GM12864 (cell line): ENCODE results near the gene ANGPTL2.
"Not testable (repeated sequence)": the region's sequence is repeated elsewhere in the genome, so short reads cannot be mapped to it uniquely, and the experiment has no call there.

Experiments used
- DNase-seq: peaks from one replicate; pipeline ENCODE4 v3.0.0-alpha.2; 2011; ENCODE audit warnings: low read depth
- H3K4me3 ChIP-seq: 2 replicates; pipeline ENCODE4 v1.5.1; 2011; ENCODE audit warnings: mild to moderate bottlenecking, low read depth, low read length, control low read depth
- TF ChIP-seq, protein P1 (sequence below): IDR thresholded peaks from 2 replicates; pipeline ENCODE4 v1.5.1; 2011; ENCODE audit warnings: low read depth, mild to moderate bottlenecking, moderate library complexity, low read length, control low read depth, inconsistent platforms; ENCODE audit errors: missing control alignments

The ANGPTL2 gene, protein sequence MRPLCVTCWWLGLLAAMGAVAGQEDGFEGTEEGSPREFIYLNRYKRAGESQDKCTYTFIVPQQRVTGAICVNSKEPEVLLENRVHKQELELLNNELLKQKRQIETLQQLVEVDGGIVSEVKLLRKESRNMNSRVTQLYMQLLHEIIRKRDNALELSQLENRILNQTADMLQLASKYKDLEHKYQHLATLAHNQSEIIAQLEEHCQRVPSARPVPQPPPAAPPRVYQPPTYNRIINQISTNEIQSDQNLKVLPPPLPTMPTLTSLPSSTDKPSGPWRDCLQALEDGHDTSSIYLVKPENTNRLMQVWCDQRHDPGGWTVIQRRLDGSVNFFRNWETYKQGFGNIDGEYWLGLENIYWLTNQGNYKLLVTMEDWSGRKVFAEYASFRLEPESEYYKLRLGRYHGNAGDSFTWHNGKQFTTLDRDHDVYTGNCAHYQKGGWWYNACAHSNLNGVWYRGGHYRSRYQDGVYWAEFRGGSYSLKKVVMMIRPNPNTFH

DNA sequence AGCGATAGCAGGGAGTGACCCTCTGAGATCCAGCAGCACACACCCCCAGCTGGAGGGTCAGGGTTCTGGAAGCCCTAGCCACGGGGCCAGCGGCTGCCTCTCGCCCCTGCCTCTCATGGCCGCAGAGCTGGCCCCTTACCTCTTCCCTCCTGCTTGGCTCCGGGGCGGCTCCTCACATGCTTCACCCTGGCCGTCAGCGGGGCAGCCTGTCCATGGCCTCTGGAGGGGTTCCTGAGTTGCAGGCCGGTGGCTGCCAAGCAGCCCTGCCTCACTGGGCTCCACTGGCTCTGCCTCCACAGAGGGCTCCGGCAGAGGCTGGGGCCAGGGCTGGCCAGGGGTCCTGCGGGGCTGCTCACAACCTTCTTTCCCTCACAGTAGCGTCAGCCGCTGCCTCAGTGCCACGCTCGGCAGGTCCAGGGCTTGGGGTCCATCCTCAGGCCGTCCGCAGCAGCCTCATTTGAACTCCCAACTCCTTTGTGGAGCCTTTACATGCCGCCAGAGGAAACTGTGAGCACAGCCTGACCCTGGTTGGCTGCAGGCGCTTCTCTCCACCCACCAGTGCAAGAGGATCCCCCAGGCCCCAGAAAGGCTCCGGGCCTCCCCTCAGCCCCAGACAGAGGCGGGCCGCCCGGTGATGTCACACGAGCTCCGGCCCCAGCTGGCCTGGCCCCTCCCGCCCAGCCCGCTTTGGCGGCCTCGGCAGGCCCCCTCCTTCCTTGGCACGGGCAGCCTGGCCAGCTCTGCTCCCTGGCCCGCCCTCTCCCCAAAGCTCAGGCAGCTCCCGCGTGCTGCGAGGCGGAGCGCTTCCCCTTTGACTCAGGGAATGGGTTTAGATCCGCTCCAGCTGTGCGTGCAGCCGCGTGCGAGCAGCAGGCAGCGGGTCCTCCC lies at the start of gene ANGPTL2:
Gene ANGPTL2 (minus strand): TSS at position 460 of the 888 bp plus-strand sequence. CDS start 13,904 bp downstream, outside the sequence.
- DNase-seq: no peak
- TF ChIP-seq, protein P1, sequence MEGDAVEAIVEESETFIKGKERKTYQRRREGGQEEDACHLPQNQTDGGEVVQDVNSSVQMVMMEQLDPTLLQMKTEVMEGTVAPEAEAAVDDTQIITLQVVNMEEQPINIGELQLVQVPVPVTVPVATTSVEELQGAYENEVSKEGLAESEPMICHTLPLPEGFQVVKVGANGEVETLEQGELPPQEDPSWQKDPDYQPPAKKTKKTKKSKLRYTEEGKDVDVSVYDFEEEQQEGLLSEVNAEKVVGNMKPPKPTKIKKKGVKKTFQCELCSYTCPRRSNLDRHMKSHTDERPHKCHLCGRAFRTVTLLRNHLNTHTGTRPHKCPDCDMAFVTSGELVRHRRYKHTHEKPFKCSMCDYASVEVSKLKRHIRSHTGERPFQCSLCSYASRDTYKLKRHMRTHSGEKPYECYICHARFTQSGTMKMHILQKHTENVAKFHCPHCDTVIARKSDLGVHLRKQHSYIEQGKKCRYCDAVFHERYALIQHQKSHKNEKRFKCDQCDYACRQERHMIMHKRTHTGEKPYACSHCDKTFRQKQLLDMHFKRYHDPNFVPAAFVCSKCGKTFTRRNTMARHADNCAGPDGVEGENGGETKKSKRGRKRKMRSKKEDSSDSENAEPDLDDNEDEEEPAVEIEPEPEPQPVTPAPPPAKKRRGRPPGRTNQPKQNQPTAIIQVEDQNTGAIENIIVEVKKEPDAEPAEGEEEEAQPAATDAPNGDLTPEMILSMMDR: no peak
- no peak within 1 kb of the TSS for H3K4me3 ChIP-seq

DNA sequence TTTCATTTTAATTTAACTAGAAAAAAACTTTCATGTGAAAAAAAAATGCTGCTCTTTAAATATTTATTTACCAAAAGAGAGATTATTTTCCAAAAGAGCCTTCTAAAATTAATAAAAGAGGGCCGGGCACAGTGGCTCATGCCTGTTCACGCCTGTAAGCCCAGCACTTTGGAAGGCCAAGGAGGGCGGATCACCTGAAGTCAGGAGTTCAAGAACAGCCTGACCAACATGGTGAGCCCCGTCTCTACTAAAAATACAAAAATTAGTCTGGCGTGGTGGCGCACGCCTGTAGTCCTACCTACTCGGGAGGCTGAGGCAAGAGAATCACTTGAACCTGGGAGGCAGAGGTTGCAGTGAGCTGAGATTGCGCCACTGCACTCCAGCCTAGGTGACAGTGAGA lies 48.9 kb upstream of the ANGPTL2 start:
- not testable (repeated sequence) for H3K4me3 ChIP-seq

DNA sequence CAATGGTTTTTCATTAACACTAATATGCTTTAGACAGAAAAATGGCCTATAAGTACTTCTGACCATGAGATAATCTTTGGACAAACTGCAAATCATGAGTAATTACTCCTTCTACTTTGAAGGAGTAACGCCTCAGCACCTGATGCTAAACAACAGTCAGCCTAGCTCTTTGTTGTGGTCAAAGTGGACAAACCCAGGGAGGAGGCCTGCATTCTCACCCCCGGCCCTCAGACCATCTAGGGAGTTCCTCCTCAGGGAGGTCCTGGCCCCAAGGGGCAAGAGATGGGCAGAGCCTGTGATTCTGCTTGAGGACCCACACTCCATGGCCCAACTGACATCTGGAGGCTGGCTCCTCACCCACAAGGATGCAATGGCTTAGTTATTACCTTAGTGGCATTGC lies 48.2 kb upstream of the ANGPTL2 start:
- TF ChIP-seq, protein P1: no peak
- no peak for DNase-seq

More for the DNA sequence above, 48.9 kb upstream of the ANGPTL2 start:
- not testable (repeated sequence) for DNase-seq

DNA sequence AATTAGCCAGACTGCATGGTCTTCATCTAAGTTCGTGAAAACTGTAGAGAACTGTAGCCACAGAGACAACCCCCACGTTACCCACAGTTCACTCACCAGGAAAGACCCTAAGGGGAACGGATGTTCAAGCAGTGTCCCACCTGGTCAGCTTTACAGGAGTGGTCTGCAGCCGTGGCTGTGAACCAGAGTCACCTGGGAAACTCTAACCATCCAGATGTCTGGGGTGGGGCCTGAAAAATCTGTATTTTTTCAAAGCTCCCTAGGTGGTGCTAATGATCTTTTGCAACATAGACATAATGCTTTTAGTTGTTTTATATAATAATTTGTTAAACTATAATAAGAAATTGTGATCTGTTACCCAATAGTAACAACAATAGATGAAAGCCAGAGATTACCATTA lies 47.7 kb upstream of the ANGPTL2 start:
- no peak for DNase-seq
- TF ChIP-seq, protein P1: no peak
- H3K4me3 ChIP-seq: no peak overlapping the region

More for the DNA sequence above, 48.2 kb upstream of the ANGPTL2 start:
- no peak overlapping the region for H3K4me3 ChIP-seq

DNA sequence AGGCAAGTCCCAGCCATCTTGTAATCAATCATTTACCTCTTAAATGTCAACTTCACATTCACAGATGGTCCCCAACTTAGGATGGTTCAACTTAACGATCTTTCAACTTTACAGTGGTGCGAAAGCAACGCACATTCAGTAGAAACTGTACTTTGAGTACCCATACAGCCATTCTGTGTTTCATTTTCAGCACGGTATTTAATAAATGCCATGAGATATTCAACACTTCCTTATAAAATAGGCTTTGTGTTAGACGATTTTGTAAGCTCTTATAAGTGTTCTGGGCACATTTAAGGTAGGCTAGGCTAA lies 47.1 kb upstream of the ANGPTL2 start:
- TF ChIP-seq, protein P1: no peak
- DNase-seq: no peak
- no peak overlapping the region for H3K4me3 ChIP-seq

DNA sequence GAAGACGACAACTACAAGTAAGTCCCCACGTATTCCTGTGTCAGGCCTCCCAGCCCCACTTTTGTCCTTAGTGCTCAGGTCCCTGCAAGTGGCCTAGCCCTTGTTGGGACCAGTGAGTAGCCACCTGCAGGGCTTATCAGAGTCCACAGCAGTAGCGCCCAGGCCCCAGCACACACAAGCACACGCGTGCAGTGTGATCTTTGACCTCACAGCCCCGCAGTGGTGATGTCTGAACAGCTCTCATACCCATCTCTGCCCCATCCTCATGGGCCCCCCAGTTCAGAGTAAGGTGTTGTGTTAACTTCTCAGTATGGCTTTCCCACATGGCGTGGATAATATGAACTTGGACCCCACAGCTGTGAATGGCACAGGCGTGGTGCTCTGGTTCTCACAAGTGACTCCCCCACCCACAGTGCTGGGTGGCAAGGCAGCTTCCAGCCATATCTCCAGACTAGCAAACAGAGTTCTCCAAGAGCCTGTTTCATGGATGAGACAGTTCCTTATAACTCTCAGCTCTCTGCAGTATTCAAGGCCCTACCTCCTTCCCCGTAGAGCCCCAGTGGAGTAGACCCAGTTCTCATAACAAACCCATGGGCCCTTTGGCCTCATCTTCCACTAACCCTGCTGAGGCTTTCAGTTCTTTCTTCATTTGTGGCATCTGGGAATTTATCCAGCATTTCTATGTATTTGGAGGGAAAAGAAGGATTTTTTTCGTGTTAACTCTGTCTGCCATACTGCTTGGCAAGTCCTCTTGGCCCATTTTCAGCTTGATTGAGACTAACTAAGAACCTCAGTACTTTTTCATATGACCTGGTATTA lies 46.5 kb upstream of the ANGPTL2 start:
- DNase-seq: no peak
- H3K4me3 ChIP-seq: no peak overlapping the region
- TF ChIP-seq, protein P1: no peak
